Keratinocyte (primary cell): ENCODE data around the gene ABHD17B. TPM values are rescaled to one million over a fixed set of nuclear protein-coding genes. Genes with fewer than 3 reads are reported as not detected.

Experiments used
- DNase-seq: peaks from one replicate; pipeline ENCODE4 v3.0.0-alpha.2; 2011; ENCODE audit warnings: low read depth, missing footprints, low spot score
- FAIRE-seq: peaks from 2 replicates; lab custom pipeline; 2011; peaks lifted over from hg19 to GRCh38; lab: Jason Lieb, UNC
- H2AFZ ChIP-seq: 2 replicates; pipeline ENCODE4 v1.6.0; 2012; ENCODE audit warnings: low read length, control low read depth, inconsistent platforms; ENCODE audit not compliant: control insufficient read depth
- H3K27ac ChIP-seq: 2 replicates; pipeline ENCODE4 v1.5.1; 2011; ENCODE audit warnings: low read length; ENCODE audit not compliant: control insufficient read depth, insufficient read depth
- H3K27me3 ChIP-seq: 3 replicates; pipeline ENCODE4 v1.6.0; 2011; ENCODE audit warnings: low read length; ENCODE audit not compliant: control insufficient read depth, insufficient read depth; ENCODE audit errors: extremely low read depth
- H3K36me3 ChIP-seq, 2 experiments: 2 replicates in 1 of 2; 3 replicates in 1 of 2; pipeline ENCODE4 v1.5.1; 2011; ENCODE audit warnings: low read length in 2 of 2, mild to moderate bottlenecking in 1 of 2; ENCODE audit not compliant: control insufficient read depth in 2 of 2, insufficient read depth in 2 of 2; ENCODE audit errors: extremely low read depth in 1 of 2
- H3K4me1 ChIP-seq: 3 replicates; pipeline ENCODE4 v1.5.1; 2011; ENCODE audit warnings: low read length; ENCODE audit not compliant: control insufficient read depth, insufficient read depth; ENCODE audit errors: extremely low read depth
- H3K4me2 ChIP-seq: 3 replicates; pipeline ENCODE4 v1.6.0; 2011; ENCODE audit warnings: low read depth, low read length; ENCODE audit not compliant: control insufficient read depth, insufficient read depth; ENCODE audit errors: extremely low read depth
- H3K4me3 ChIP-seq, 3 experiments: fragments of 200-600 bp in 1 of 3; sonication (generic) in 1 of 3; 2 replicates in 2 of 3; 3 replicates in 1 of 3; pipeline ENCODE4 v1.5.1; 2011 to 2016; ENCODE audit warnings: low read length in 3 of 3, mild to moderate bottlenecking in 3 of 3, control low read depth in 2 of 3, inconsistent platforms in 1 of 3, low read depth in 1 of 3, mixed read lengths in 1 of 3, mixed run types in 1 of 3, moderate library complexity in 1 of 3; ENCODE audit not compliant: control insufficient read depth in 2 of 3, insufficient read depth in 2 of 3; ENCODE audit errors: extremely low read depth in 1 of 3
- H3K79me2 ChIP-seq: 2 replicates; pipeline ENCODE4 v1.6.0; 2012; ENCODE audit warnings: low read length; ENCODE audit not compliant: control insufficient read depth, insufficient read depth
- H3K9ac ChIP-seq: 3 replicates; pipeline ENCODE4 v1.6.0; 2011; ENCODE audit warnings: low read length; ENCODE audit not compliant: control insufficient read depth, insufficient read depth; ENCODE audit errors: extremely low read depth
- H3K9me1 ChIP-seq: 3 replicates; pipeline ENCODE4 v1.6.0; 2011; ENCODE audit warnings: low read length; ENCODE audit not compliant: control insufficient read depth, insufficient read depth; ENCODE audit errors: extremely low read depth
- H3K9me3 ChIP-seq: 2 replicates; pipeline ENCODE4 v1.5.1; 2012; ENCODE audit warnings: low read depth, low read length; ENCODE audit not compliant: control insufficient read depth
- H4K20me1 ChIP-seq: 3 replicates; pipeline ENCODE4 v1.6.0; 2011; ENCODE audit warnings: low read length; ENCODE audit not compliant: control insufficient read depth, insufficient read depth; ENCODE audit errors: extremely low read depth
- CTCF ChIP-seq, 3 experiments: IDR thresholded peaks in 1 of 3; conservative IDR thresholded peaks in 1 of 3; optimal IDR thresholded peaks in 1 of 3; 2 replicates in 2 of 3; 3 replicates in 1 of 3; pipeline versions ENCODE3 to v1.5.1; 2011; ENCODE audit warnings: low read length in 3 of 3, mild to moderate bottlenecking in 3 of 3, moderate library complexity in 2 of 3, control low read depth in 1 of 3, inconsistent platforms in 1 of 3; ENCODE audit not compliant: insufficient read depth in 2 of 3; ENCODE audit errors: extremely low read depth in 1 of 3
- EZH2 ChIP-seq: IDR thresholded peaks from one replicate; pipeline ENCODE4 v1.6.1; 2012; ENCODE audit warnings: inconsistent platforms, mild to moderate bottlenecking, low read length, moderate library complexity
- dilution Hi-C: fragments of 300-500 bp; cut with MboI; formaldehyde crosslinking; loops from one replicate; pipeline ENCODE4 v1.7.0; 2020; ENCODE audit warnings: low sequenced_read_pairs; ENCODE audit not compliant: extremely low pct_ligation_motif_present
- polyA plus RNA-seq, 5 experiments: library from polyadenylated mRNA; depleted of rRNA in 3 of 5; stranded (reverse) in 3 of 5; stranded (forward) in 1 of 5; unstranded in 1 of 5; fragments of >200 nt; gene quantifications; 1 replicate in 1 of 5; 2 replicates in 3 of 5; 3 replicates in 1 of 5; pipeline versions ENCODE4 v1.2.1 to v1.2.3, GENCODE V29; 2011 to 2012; ENCODE audit warnings: missing spikeins in 2 of 5, low read depth in 1 of 5, low replicate concordance in 1 of 5

The ABHD17B gene
- polyA plus RNA-seq, 1 donor (not counting 4 experiments of a cell fraction or from before 2014, with no cell fraction given), result 16.3 TPM

DNA sequence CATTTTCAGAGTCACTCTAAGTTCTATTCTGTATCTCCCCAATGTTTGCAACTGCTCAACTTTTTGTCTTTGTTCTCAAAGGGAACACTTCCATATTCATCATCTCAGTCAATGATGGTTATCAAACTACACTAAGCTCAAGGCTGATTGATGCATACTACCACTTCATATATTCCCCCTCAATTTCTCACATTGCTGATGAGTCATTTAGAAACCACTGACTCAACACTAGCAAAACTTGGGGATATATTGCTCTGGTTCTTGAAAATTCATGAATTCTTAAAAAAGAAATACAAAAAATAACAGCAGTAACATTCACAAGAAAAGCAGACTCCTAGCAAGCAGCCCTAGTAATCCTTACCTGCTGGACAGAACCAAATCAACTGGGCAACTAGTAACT lies 52.2 kb downstream of the ABHD17B start:
- dilution Hi-C loops, result no loop called here
- DNase-seq, result no peak
- no peaks in the 10 kb centered on the region for H4K20me1 ChIP-seq
- no peaks in the 10 kb centered on the region for H3K27me3 ChIP-seq
- no peaks in the 10 kb centered on the region for H3K36me3 ChIP-seq
- no peak for TF ChIP-seq EZH2
- no peak for TF ChIP-seq CTCF (optimal IDR thresholded peaks at IDR 0.05 in 1 of 3, IDR thresholded peaks at IDR 0.05 in 1 of 3, conservative IDR thresholded peaks at IDR 0.05 in 1 of 3; ENCODE audit: extremely low read depth in 1 of 3, insufficient read depth in 2 of 3, low read length in 3 of 3)
- H3K9me3 ChIP-seq, result peaks cover 2% of the 10 kb centered on the region
- H2AFZ ChIP-seq, result no peak overlapping the region
- no peak overlapping the region for H3K27ac ChIP-seq
- H3K4me3 ChIP-seq, result no peak overlapping the region
- no peaks in the 10 kb centered on the region for H3K79me2 ChIP-seq
- H3K9ac ChIP-seq, result no peak overlapping the region
- no peaks in the 10 kb centered on the region for H3K9me1 ChIP-seq
- H3K4me2 ChIP-seq, result no peak overlapping the region
- no peak for FAIRE-seq
- H3K4me1 ChIP-seq, result no peaks in the 10 kb centered on the region

DNA sequence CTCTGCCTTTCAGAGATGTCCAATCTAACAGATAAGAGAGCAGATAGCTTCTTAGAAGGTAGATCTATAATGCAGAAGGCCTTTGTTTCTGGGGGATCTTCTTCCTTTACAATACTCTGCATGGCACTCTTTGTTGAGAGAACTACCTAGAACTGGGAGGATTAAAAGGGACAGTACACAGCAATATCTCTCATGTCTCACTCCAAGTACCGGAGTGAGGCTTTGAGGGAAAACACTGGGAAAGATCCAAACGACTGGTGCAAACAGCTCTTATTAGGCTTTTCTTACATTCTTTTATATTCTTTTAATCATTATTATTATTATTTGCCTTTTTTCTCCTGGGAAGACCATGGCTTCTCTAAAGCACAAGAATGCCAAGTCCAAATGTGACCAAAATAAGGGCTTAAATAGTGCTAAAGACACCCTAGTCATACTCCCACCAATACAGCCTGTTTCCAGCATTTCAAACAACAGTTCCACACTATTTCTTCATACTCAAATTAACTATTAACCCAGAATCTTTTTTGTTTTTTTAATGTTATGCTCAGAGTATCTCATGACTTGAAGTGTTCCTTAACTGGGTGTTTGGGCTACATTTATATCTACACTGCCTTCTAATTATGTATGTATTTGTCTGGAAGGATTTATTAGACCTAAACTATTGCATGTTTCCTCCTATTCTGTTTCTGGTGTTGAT lies 52.7 kb downstream of the ABHD17B start:
- no peaks in the 10 kb centered on the region for H3K9me1 ChIP-seq
- no peak overlapping the region for H2AFZ ChIP-seq
- H3K9me3 ChIP-seq, result peaks cover 2% of the 10 kb centered on the region
- dilution Hi-C loops, result no loop called here
- DNase-seq, result no peak
- H3K79me2 ChIP-seq, result no peaks in the 10 kb centered on the region
- TF ChIP-seq EZH2, result no peak
- no peak for TF ChIP-seq CTCF (optimal IDR thresholded peaks at IDR 0.05 in 1 of 3, IDR thresholded peaks at IDR 0.05 in 1 of 3, conservative IDR thresholded peaks at IDR 0.05 in 1 of 3; ENCODE audit: extremely low read depth in 1 of 3, insufficient read depth in 2 of 3, low read length in 3 of 3)
- no peak overlapping the region for H3K27ac ChIP-seq
- no peaks in the 10 kb centered on the region for H3K27me3 ChIP-seq
- H3K4me1 ChIP-seq, result no peaks in the 10 kb centered on the region
- no peaks in the 10 kb centered on the region for H4K20me1 ChIP-seq
- H3K4me2 ChIP-seq, result no peak overlapping the region
- H3K9ac ChIP-seq, result no peak overlapping the region
- H3K4me3 ChIP-seq, result no peak overlapping the region
- FAIRE-seq, result no peak
- H3K36me3 ChIP-seq, result no peaks in the 10 kb centered on the region
